Measurements from ENCODE around the gene TMEM267.
A peak's percentile ranks its signal among the peaks of the same experiment; 100 is the strongest.
"Not testable (repeated sequence)": the region's sequence is repeated elsewhere in the genome, so short reads cannot be mapped to it uniquely, and the experiment has no call there.

Gene TMEM267

DNA sequence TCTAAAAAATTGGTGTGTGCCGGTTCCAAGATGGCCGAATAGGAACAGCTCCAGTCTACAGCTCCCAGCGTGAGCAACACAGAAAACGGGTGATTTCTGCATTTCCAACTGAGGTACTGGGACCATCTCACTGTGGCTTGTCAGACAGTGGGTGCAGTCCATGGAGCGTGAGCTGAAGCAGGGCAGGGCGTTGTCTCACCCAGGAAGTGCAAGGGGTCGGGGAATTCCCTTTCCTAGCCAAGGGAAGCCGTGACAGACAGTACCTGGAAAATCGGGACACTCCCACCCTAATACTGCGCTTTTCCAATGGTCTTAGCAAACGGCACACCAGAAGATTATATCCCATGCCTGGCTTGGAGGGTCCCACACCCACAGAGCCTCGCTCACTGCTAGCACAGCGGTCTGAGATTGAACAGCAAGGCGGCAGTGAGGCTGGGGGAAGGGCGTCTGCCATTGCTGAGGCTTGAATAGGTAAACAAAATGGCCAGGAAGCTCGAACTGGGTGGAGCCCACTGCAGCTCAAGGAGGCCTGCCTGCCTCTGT lies 81.1 kb downstream of the TMEM267 start:
- not testable (repeated sequence) for DNase-seq (ENCODE audit: low read depth)

- DNase-seq (ENCODE audit: low read depth) = no peak
Measured at GRCh38 chr5:43401827-43402226, 81.8 kb downstream of the TMEM267 start.

DNA sequence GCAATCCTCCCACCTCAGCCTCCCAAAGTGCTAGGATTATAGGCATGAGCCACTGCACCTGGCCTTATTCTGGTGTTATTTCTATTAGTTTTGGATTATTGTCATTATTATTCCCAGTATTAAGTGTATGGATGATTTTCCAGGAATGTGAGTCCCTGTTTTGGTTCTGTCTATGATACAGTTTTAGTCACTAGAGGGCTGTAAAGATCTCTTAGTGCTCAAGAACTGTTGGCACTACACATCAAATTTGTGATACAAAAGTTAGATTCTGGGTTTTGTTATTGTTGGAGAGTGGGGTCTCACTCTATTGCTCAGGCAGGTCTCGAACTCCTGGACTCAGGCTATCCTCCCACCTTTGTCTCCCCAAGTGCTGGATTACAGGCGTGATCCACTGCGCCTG lies 83.6 kb downstream of the TMEM267 start:
- DNase-seq (ENCODE audit: low read depth) = no peak

DNA sequence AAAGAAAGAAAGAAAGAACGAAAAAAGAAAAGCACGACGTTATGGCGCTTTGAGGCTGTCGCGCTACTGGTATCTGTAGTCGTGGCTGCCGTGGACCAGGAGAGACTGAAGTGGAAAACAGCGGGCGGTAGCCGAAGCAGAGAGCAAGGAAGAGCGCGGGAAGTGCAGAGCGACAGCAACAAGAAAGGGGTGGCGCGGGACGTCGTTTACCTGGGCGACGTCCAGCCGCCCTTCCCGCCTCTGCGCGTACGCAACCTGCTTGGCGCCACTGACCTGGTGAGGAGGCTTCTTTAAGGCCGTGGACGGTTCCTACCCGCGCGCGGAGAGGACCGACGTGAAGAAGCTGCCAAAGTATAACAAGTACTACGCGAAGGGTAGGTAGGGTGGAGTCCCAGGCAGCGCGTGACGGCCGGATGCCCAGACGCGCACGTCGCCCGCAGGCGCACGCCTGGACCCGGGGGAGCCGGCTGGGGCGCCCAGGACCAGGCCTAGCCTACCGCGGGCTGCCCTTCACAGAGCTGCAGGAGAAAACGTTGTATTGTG lies 86.8 kb downstream of the TMEM267 start:
- peak; percentile 43 for DNase-seq (ENCODE audit: low read depth)

Data from activated T-cell treated with anti-CD3 and anti-CD28 coated beads for 24 hours (primary cell).